Fibroblast of skin of left quadriceps (primary cell): ENCODE measurements around the gene BMPR1B.

Experiments
- DNase-seq, 2 experiments: peaks; one replicate each; pipeline ENCODE4 v3.0.0-alpha.2; 2013; ENCODE audit warnings: low read depth in 2 of 2

BMPR1B gene

GRCh38 chr4:94911106-94911505 lies 153.4 kb downstream of the BMPR1B start:
- DNase-seq = no peak

GRCh38 chr4:94912606-94913005 lies 154.9 kb downstream of the BMPR1B start:
- no peak for DNase-seq

DNA sequence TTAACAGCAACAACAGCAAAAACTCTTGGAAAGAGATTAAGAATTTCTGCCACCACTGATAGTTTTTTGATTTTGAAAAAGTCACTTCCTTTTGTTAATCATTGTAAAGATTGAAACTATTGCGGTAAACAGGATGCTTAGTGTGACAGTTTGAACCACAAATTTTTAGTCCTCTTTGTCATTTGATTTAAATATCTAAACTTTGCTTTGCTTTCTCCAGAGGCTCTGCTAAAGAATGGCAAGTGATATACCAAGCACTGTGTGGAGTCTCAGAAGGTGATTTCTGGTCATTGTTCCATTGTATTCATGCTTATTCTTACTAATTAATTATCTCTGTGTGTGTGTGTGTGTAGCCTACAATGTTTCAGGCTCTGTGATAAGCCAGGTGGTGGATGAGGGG lies 155.6 kb downstream of the BMPR1B start:
- DNase-seq = no peak

- no peak for DNase-seq
Measured at GRCh38 chr4:94917146-94917545, 159.4 kb downstream of the BMPR1B start.

DNA sequence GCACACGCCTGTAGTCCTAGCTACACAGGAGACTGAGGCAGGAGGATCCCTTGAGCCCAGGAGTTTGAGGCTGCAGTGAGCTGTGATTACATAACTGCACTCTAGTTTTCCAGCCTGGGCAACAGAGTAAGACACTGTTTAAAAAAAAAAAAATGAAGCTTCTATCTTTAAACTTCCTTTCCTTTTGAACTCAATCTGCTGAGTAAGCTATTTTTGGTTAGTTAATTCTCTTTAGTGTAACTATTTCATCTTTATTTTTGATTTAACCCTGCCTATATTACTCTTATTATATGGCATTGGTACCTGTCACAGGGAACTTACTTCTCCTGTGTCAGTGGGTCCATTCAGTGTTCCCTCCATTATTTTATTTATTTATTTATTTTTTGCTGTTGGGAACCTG lies 160.8 kb downstream of the BMPR1B start:
- DNase-seq = no peak

GRCh38 chr4:94920369-94920768 lies 162.6 kb downstream of the BMPR1B start:
- no peak for DNase-seq

GRCh38 chr4:94924566-94924965 lies 166.8 kb downstream of the BMPR1B start:
- no peak for DNase-seq

DNA sequence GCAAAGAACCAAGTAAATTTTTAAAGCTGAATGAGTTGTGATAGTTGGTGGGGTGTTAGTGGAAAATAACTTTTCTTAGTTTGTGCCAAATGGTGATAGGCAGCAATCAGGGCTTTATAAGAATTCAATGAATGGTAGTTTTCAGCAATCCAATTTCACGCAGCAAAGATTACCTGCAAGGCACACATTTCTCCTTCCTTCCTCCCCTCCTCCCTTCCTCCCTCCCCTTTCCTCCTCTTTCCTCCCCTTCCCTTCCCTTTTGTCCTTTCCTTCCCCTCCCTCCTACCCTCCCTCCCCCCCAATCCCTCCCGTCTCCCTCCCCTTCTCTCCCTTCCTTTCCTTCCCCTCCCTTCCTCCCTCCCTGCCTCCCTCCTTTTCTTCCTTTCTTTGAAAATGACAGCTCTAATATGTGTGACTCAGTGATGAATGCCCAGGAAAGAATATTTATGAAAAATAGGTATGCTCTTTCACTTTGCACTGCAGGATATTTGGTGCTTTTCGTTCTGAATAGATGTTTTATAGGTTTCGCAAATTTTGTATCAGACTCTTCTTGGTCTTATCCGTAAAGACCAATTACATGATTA lies 168.1 kb downstream of the BMPR1B start:
- DNase-seq = no peak

- DNase-seq = no peak
Measured at GRCh38 chr4:94926936-94927335, 169.2 kb downstream of the BMPR1B start.

- no peak for DNase-seq
Measured at GRCh38 chr4:94927696-94928095, 169.9 kb downstream of the BMPR1B start.

DNA sequence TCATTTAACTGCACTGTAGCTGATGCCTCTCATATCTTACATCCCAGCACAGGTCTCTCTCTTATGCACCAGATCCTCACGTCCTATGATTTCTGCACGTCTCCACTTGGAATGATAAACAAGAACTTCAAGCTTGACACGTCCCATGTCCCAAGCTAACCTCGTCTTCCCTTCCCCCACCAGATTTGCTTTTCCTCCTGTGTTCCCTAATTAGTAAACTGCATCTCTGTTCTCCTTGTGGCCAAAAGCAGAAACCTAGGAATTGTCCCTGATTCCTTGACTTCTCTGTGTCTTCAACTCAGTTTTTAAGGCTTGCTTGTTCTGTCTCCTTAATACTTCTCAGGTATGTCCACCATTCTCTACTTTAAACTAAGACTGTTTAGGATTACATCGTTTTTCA lies 171.9 kb downstream of the BMPR1B start:
- no peak for DNase-seq

DNA sequence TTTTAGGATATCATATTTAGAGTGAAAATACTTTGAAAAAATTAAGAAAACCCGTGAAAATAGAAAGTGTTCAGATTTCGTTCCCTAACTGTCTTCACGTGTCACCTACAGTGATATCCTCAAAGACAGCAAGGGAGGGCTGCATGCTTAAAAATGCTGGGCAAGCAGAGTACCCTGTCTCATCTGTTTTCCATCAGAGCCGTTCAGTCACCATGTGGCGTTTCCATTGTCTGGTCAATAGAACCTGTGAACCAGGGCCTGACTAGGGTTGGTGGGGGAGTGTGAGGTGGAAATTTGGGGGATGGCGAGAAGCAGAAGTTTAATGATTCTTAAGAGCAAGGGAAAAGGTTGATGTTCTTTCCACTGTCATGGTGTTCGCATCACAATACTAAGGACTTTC lies 173.9 kb downstream of the BMPR1B start:
- no peak for DNase-seq

- no peak for DNase-seq
Measured at GRCh38 chr4:94932366-94932765, 174.6 kb downstream of the BMPR1B start.

- no peak for DNase-seq
Measured at GRCh38 chr4:94933799-94934198, 176.0 kb downstream of the BMPR1B start.

DNA sequence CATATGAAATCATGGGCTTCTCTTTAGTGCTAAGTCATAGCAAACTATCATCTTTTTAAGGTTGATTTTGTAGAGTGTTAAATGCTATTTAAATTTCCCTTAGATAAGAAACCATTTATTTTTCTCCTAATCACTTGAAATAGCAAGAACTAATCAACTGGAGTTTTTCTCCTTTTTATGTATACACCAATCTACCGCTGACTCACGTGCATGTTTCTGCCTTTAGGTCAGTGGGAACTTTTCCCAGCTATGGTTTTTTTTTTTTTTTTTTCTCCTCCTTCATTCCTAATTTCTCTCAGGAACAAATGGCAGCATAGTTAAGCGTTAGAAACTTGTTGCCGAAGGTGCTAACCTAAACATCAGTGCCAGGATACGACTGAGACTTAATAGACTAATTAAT lies 176.4 kb downstream of the BMPR1B start:
- DNase-seq = peak; percentile 11 to 19

DNA sequence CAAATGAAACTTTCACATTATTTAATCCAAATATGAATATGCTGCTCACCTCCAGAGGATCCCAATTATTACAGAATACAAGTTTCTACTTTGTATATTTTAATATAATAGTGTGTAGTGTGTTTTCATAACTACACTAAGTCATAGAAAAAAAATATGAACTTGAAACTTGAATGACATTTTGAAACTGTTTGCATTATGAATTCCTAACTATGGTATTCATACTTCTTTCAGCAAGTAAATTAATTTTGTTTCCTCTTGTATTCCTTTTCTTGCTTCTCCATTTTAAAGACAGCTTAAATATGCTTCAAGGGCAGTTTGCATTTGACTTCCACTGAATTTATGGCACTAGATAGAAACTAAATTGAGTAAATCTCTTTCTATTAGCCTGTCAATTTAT lies 177.1 kb downstream of the BMPR1B start:
- DNase-seq = no peak

DNA sequence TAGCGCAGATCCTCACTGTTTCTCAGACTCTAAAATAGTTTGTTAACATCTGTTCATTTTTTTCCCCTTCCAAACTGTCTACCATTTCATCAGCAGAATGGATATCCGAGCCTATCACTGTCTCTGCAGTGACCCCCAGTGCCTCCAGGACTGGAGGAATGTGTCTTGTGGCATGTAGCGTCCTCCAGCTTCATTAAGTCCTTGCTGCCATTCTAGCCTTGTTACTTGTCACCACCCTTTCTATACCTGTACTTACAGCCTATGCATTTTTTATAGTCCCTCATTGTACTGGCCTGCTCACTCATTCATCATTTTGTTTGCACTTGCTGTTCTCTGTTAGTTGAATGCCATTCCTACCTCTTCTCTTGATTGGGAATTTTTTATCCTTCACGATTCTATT lies 179.1 kb downstream of the BMPR1B start:
- no peak for DNase-seq

- DNase-seq = no peak
Measured at GRCh38 chr4:94939791-94940519, 182.2 kb downstream of the BMPR1B start.

DNA sequence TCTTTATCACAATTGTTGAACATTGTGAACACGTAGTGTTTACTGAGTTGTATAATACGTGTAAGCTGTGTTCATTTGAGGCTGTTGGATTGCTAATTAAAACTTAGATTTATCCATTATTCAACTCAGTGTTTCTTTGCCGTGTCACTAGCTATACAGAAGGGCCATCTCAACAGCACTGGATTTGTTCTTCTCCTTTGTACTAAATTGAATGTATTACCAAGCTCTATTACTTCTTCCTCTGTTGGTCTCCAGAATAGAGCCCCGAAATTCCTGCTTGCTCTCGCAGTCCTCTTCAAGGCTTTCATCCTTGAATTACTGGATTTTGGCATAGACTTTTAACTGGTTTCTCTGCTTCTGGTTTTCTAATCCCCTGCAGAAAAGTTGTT lies 182.8 kb downstream of the BMPR1B start:
- no peak for DNase-seq

GRCh38 chr4:94941706-94942105 lies 184.0 kb downstream of the BMPR1B start:
- no peak for DNase-seq

DNA sequence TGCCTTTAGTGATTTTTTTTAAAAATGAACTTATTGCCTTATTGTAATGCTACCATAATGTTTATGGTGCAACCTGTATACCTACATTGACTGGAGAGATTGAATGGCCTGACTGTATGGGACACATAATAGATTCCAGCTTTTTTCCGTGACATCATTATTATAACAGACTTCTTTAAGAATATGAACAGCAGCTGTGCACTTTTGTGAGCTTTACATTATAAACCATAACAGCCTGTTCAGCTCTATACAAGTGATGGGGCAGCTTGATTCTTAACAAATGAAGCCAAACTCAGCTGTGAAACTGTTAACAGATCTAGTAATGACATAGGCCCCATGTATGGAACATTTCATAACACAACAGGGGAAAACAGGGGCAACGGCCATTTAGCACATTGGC lies 187.0 kb downstream of the BMPR1B start:
- DNase-seq = no peak

GRCh38 chr4:94947681-94948108 lies 189.9 kb downstream of the BMPR1B start:
- no peak for DNase-seq

DNA sequence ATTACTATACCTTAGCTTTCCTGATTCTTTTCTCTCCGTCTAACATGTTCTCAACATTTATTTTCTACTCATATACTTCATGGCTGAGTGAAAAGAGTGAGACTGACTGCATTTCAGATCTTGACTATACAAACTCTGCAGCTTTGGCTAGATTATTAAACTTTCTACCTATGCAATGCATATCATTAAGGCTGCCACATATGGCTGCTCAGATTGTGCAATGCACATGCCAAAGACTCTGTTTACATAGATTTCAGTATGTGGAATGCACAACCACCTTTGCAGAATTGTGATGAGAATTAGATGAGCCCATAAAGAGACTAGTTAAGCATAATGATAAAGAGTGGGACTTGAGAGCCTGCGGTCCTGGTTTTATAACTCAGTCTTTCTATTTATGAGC lies 196.5 kb downstream of the BMPR1B start:
- DNase-seq = no peak

DNA sequence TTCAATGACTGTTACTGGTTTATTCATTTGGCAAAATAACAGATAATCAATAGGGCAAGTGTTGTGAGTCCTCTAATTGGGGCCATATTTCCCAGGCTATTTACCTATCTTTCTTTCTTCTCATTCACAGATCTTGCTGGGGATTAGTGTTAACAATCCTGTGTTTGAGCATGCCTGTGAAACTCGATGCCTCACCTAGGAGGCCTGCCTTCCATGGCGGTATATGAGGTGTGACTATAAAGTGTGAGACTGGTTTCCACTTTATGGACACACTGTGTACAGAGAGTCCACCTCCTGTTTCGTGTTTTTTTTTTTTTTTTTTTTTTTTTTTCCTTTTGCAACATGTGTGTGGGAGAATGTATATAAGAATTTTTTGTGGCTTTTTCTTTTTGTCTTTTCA lies 199.3 kb downstream of the BMPR1B start:
- no peak for DNase-seq
